H54 (cell line): ENCODE data around the gene TTF1.
"Not testable (repeated sequence)": the region's sequence is repeated elsewhere in the genome, so short reads cannot be mapped to it uniquely, and the experiment has no call there.

Experiments
- DNase-seq: peaks from one replicate; pipeline ENCODE4 v3.0.0; 2011; ENCODE audit warnings: low spot score, mixed read lengths; ENCODE audit not compliant: insufficient read length
- FAIRE-seq: peaks from 3 replicates; lab custom pipeline; 2011; peaks lifted over from hg19 to GRCh38; lab: Jason Lieb, UNC
- POLR2A ChIP-seq: IDR thresholded peaks from 2 replicates; pipeline ENCODE4 v1.6.1; 2011; ENCODE audit warnings: low read depth, mild to moderate bottlenecking, low read length

The TTF1 gene

GRCh38 chr9:132404228-132404881 lies 2.3 kb downstream of the TTF1 start:
- DNase-seq (no peak), FAIRE-seq (no peak)
- TF ChIP-seq POLR2A: no peak

DNA sequence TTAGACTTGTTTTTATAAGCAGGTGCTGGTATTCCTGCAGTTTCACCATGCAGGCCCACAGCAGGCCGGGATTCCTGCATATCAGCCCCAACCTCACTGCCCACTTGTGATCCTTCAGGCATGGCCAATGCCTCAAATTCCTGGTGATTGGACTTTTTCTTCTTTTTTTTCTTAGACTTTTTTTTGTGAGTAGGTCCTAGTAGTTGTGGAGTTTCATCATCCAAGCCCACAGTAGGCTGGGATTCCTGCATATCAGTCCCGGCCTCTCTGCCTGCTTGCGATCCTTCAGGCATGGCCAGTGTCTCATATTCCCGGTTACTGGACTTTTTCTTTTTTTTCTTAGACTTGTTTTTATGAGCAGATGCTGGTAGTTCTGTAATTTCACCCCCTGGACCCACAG lies 4.8 kb downstream of the TTF1 start:
- no peak for DNase-seq
- no peak for TF ChIP-seq POLR2A
- no peak for FAIRE-seq

- TF ChIP-seq POLR2A: no peak
- DNase-seq: no peak
Observed at GRCh38 chr9:132395560-132395959, 11.1 kb downstream of the TTF1 start.

DNA sequence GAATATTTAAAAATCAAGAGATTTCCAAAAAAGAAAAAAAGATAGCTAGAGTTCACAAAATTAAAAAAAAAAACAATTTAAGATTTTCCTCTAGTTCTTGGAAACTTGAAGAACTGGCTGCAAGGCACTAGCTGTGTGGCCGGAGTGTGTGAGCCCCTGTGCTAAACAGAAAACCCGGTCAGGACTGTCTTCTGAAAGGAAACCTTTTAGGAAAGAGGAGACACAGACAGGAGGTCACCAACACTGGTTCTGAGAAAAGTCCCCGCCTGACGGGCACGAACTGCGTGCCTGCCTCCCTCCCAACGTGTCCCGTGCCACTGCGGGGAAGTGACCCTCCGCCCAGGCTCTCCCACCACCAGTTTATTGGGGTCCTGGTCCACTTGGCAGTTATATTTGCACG lies 15.2 kb downstream of the TTF1 start:
- FAIRE-seq (no peak), DNase-seq (no peak)
- no peak for TF ChIP-seq POLR2A

More at GRCh38 chr9:132395560-132395959, 11.1 kb downstream of the TTF1 start:
- FAIRE-seq: no peak

- FAIRE-seq (no peak), DNase-seq (no peak)
- no peak for TF ChIP-seq POLR2A
Observed at GRCh38 chr9:132390966-132391365, 15.7 kb downstream of the TTF1 start.

GRCh38 chr9:132387133-132387532 lies 19.5 kb downstream of the TTF1 start:
- no peak for TF ChIP-seq POLR2A
- DNase-seq (no peak), FAIRE-seq (no peak)

DNA sequence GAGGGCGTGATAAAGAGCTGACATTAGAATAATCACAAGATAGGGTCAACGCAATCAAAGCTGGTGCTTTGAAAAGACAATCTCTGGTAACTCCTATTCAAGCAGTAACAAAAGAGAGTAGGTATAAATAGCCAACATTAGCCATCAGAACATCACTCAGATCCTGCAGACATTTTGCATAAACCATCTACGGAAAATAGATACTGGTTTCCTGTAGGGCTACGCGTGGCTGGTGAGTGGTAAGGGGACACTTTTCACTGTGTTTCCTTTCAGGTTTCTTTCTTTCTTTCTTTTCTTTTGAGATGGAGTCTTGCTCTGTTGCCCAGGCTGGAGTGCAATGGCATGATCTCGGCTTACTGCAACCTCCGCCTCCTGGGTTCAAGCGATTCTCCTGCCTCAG lies 22.3 kb downstream of the TTF1 start:
- no peak for TF ChIP-seq POLR2A
- DNase-seq (no peak), FAIRE-seq (no peak)

GRCh38 chr9:132383462-132383883 lies 23.2 kb downstream of the TTF1 start:
- DNase-seq: no peak
- no peak for TF ChIP-seq POLR2A
- FAIRE-seq: no peak

GRCh38 chr9:132381966-132382541 lies 24.6 kb downstream of the TTF1 start:
- no peak for FAIRE-seq
- TF ChIP-seq POLR2A: no peak
- no peak for DNase-seq

- FAIRE-seq: not testable (repeated sequence)
Observed at GRCh38 chr9:132378416-132378815, 28.2 kb downstream of the TTF1 start.

GRCh38 chr9:132377769-132378168 lies 28.9 kb downstream of the TTF1 start:
- FAIRE-seq, DNase-seq: not testable (repeated sequence)

More at GRCh38 chr9:132378416-132378815, 28.2 kb downstream of the TTF1 start:
- DNase-seq: not testable (repeated sequence)

- FAIRE-seq: no peak
- peak; percentile 44 for DNase-seq
- TF ChIP-seq POLR2A: no peak
Observed at GRCh38 chr9:132372177-132373095, 34.2 kb downstream of the TTF1 start.

- FAIRE-seq (no peak), DNase-seq (no peak)
- TF ChIP-seq POLR2A: no peak
Observed at GRCh38 chr9:132370592-132370991, 36.0 kb downstream of the TTF1 start.

GRCh38 chr9:132369421-132369820 lies 37.2 kb downstream of the TTF1 start:
- FAIRE-seq (no peak), DNase-seq (no peak)
- no peak for TF ChIP-seq POLR2A
